ENCODE results near the gene SERP2.

SERP2 gene

GRCh38 chr13:44436589-44437337 lies 63.1 kb downstream of the SERP2 start:
- TF ChIP-seq LEF1 (IDR thresholded peaks at IDR 0.05; ENCODE audit: borderline replicate concordance): no peak
- TF ChIP-seq ELF4 (IDR thresholded peaks at IDR 0.05): peak; percentile 51; the same call in 1 of the 2 replicates
- TF ChIP-seq L3MBTL2 (conservative IDR thresholded peaks at IDR 0.05): peak; percentile 34; the same call in 1 of the 2 replicates
- no peak for TF ChIP-seq CTBP1 (IDR thresholded peaks at IDR 0.05; ENCODE audit: borderline replicate concordance)
- no peak for TF ChIP-seq BHLHE40 (IDR thresholded peaks at IDR 0.05; ENCODE audit: borderline replicate concordance)
- TF ChIP-seq FOXM1 (IDR thresholded peaks at IDR 0.05; ENCODE audit: borderline replicate concordance): no peak
- CTCF ChIA-PET: interaction anchor here (0.7 to 1.5 kb wide), 5 partner anchors 245 to 531 kb away, joined by 3 to 7 read pairs (median 4); no protein-coding TSS in a partner anchor
- peak; percentile 86 for DNase-seq (ENCODE audit: extremely low spot score)
- POLR2A ChIA-PET: interaction anchor here (0.6 to 2.9 kb wide), 30 partner anchors 9 to 535 kb away, joined by 3 to 29 read pairs (median 4); no protein-coding TSS in a partner anchor

- CTCF ChIA-PET: interaction anchor here (0.7 to 1.5 kb wide), 5 partner anchors 246 to 532 kb away, joined by 3 to 7 read pairs (median 4); no protein-coding TSS in a partner anchor
- no peak for TF ChIP-seq L3MBTL2 (conservative IDR thresholded peaks at IDR 0.05)
- no peak for DNase-seq (ENCODE audit: extremely low spot score)
- POLR2A ChIA-PET: interaction anchor here (0.6 to 2.9 kb wide), 29 partner anchors 10 to 536 kb away, joined by 3 to 29 read pairs (median 4); no protein-coding TSS in a partner anchor
These were observed 64.0 kb downstream of the SERP2 start for GRCh38 chr13:44437356-44438233.

GRCh38 chr13:44438234-44438579 lies 64.6 kb downstream of the SERP2 start:
- POLR2A ChIA-PET: interaction anchor here (2.2 kb wide), 1 partner anchor 297 kb away, joined by 24 read pairs; no protein-coding TSS in a partner anchor
- no peak for TF ChIP-seq LEF1 (IDR thresholded peaks at IDR 0.05; ENCODE audit: borderline replicate concordance)
- DNase-seq (ENCODE audit: extremely low spot score): no peak
- CTCF ChIA-PET: interaction anchor here (0.6 to 1.5 kb wide), 2 partner anchors 178 to 530 kb away, joined by 7 read pairs; no protein-coding TSS in a partner anchor

GRCh38 chr13:44439452-44440024 lies 65.9 kb downstream of the SERP2 start:
- ChIA-PET CTCF (no interaction called here), POLR2A (interaction anchor here (0.9 kb wide), 1 partner anchor 298 kb away, joined by 3 read pairs; no protein-coding TSS in a partner anchor)
- no peak for TF ChIP-seq ELF4 (IDR thresholded peaks at IDR 0.05)
- no peak for TF ChIP-seq FOXA1 (IDR thresholded peaks at IDR 0.05)
- no peak for TF ChIP-seq BHLHE40 (IDR thresholded peaks at IDR 0.05; ENCODE audit: borderline replicate concordance)
- TF ChIP-seq SP1 (IDR thresholded peaks at IDR 0.05): no peak
- no peak for TF ChIP-seq FOXM1 (IDR thresholded peaks at IDR 0.05; ENCODE audit: borderline replicate concordance)
- no peak for TF ChIP-seq PKNOX1 (IDR thresholded peaks at IDR 0.05)
- no peak for TF ChIP-seq SUZ12 (IDR thresholded peaks at IDR 0.05)
- no peak for TF ChIP-seq ARNT (IDR thresholded peaks at IDR 0.05)
- no peak for TF ChIP-seq L3MBTL2 (conservative IDR thresholded peaks at IDR 0.05)
- TF ChIP-seq TARDBP (IDR thresholded peaks at IDR 0.05): no peak
- no peak for TF ChIP-seq CTBP1 (IDR thresholded peaks at IDR 0.05; ENCODE audit: borderline replicate concordance)
- TF ChIP-seq ZNF384 (IDR thresholded peaks at IDR 0.05): no peak
- TF ChIP-seq FOXK2 (IDR thresholded peaks at IDR 0.05): no peak
- DNase-seq (ENCODE audit: extremely low spot score): no peak

GRCh38 chr13:44440046-44440608 lies 66.5 kb downstream of the SERP2 start:
- CTCF ChIA-PET: interaction anchor here (0.7 to 1.0 kb wide), 3 partner anchors 197 to 531 kb away, joined by 3 to 9 read pairs (median 3); no protein-coding TSS in a partner anchor

More at GRCh38 chr13:44440046-44440608, 66.5 kb downstream of the SERP2 start:
- POLR2A ChIA-PET: no interaction called here
- TF ChIP-seq SUZ12 (IDR thresholded peaks at IDR 0.05): no peak
- no peak for TF ChIP-seq ARNT (IDR thresholded peaks at IDR 0.05)
- no peak for TF ChIP-seq HDGF (IDR thresholded peaks at IDR 0.05; ENCODE audit: borderline replicate concordance)
- no peak for TF ChIP-seq ZNF384 (IDR thresholded peaks at IDR 0.05)
- no peak for TF ChIP-seq ELF4 (IDR thresholded peaks at IDR 0.05)
- no peak for TF ChIP-seq BHLHE40 (IDR thresholded peaks at IDR 0.05; ENCODE audit: borderline replicate concordance)
- TF ChIP-seq TARDBP (IDR thresholded peaks at IDR 0.05): no peak
- TF ChIP-seq FOXK2 (IDR thresholded peaks at IDR 0.05): no peak
- TF ChIP-seq FOXA1 (IDR thresholded peaks at IDR 0.05): no peak
- TF ChIP-seq CTBP1 (IDR thresholded peaks at IDR 0.05; ENCODE audit: borderline replicate concordance): no peak
- no peak for TF ChIP-seq PKNOX1 (IDR thresholded peaks at IDR 0.05)
- TF ChIP-seq L3MBTL2 (conservative IDR thresholded peaks at IDR 0.05): no peak
- no peak for DNase-seq (ENCODE audit: extremely low spot score)

Measured in HEK293T (cell line).